ENCODE data around the gene LILRA5.

- TF ChIP-seq CTCF (conservative IDR thresholded peaks at IDR 0.05) (no peak), EZH2 (IDR thresholded peaks at IDR 0.05; ENCODE audit: low read depth) (no peak)
These were observed 44.4 kb upstream of the LILRA5 start for GRCh38 chr19:54357381-54357780.

Data from PC-9 (cell line).